K562 (cell line): ENCODE measurements around the gene POC1B. TPM values are rescaled to one million over a fixed set of nuclear protein-coding genes. Genes with fewer than 3 reads are reported as not detected.

ENCODE experiments used
- ATAC-seq: fragments of 200-7000 bp; cut with Tn5 transposase; 3 replicates; pipeline ENCODE4 v1.9.1; 2020; ENCODE audit warnings: moderate library complexity
- Bru-seq: library from RNA; stranded (reverse); fragments of 400-500 nt; gene quantifications from one replicate; lab custom pipeline; 2021; lab: Mats Ljungman, UMichigan
- BruChase-seq, 2 experiments: library from RNA; stranded (reverse); fragments of 400-500 nt; gene quantifications; one replicate each; lab custom pipeline; 2021; lab: Mats Ljungman, UMichigan
- BruUV-seq: library from RNA; stranded (reverse); fragments of 400-500 nt; replicated peaks from 2 replicates; lab custom pipeline; 2021; lab: Mats Ljungman, UMichigan
- CTCF ChIA-PET: fragments of 300-600 bp; formaldehyde crosslinking; extraction: SDS; loops from one replicate; lab custom pipeline; 2021; ENCODE audit warnings: low intra/inter-chr PET ratio; lab: Yijun Ruan, JAX
- POLR2A ChIA-PET: fragments of 300-600, 350-650 bp; sonication (Branson Sonifier 250); formaldehyde crosslinking; extraction: SDS; loops from one replicate; lab custom pipeline; 2021; ENCODE audit warnings: antibody characterized with exemption, inconsistent platforms; lab: Yijun Ruan, JAX
- DNase-seq, 4 experiments: peaks; one replicate each; pipeline versions ENCODE4 v3.0.0 to v3.0.0-alpha.2; 2011 to 2018; ENCODE audit warnings: low spot score in 3 of 4, mixed read lengths in 3 of 4; ENCODE audit errors: extremely low read depth in 1 of 4
- FAIRE-seq: peaks from 2 replicates; lab custom pipeline; 2011; peaks lifted over from hg19 to GRCh38; lab: Jason Lieb, UNC
- H2AFZ ChIP-seq: 2 replicates; pipeline ENCODE4 v1.6.0; 2011; ENCODE audit warnings: low read depth, low read length, control low read depth, inconsistent platforms
- H3K27ac ChIP-seq: fragments of 200-600 bp; 3 replicates; pipeline ENCODE4 v1.8.0; 2011; ENCODE audit warnings: low read depth, mild to moderate bottlenecking, control low read depth, inconsistent platforms, low read length, moderate library complexity, mixed read lengths; ENCODE audit errors: extremely low read depth
- H3K27me3 ChIP-seq, 2 experiments: fragments of 300-600 bp in 1 of 2; 2 replicates in 1 of 2; 3 replicates in 1 of 2; pipeline versions ENCODE4 v1.6.0 to v1.8.0; 2011; ENCODE audit warnings: inconsistent platforms in 2 of 2, low read length in 2 of 2, mild to moderate bottlenecking in 1 of 2, mixed read lengths in 1 of 2, moderate library complexity in 1 of 2; ENCODE audit not compliant: control insufficient read depth in 2 of 2, insufficient read depth in 2 of 2
- H3K36me3 ChIP-seq: fragments of 300-600 bp; 3 replicates; pipeline ENCODE4 v1.8.0; 2011; ENCODE audit warnings: mild to moderate bottlenecking, low read length, inconsistent platforms; ENCODE audit not compliant: control insufficient read depth, insufficient read depth
- H3K4me1 ChIP-seq, 2 experiments: fragments of 200-600 bp in 1 of 2; replicated peaks in 1 of 2; 2 replicates in 1 of 2; 3 replicates in 1 of 2; pipeline versions ENCODE4 v1.5.1 to v1.8.0; 2011; ENCODE audit warnings: inconsistent platforms in 2 of 2, low read length in 2 of 2, mild to moderate bottlenecking in 1 of 2, mixed read lengths in 1 of 2, moderate library complexity in 1 of 2; ENCODE audit not compliant: control insufficient read depth in 2 of 2, insufficient read depth in 2 of 2
- H3K4me2 ChIP-seq: 2 replicates; pipeline ENCODE4 v1.6.1; 2011; ENCODE audit warnings: low read length, control low read depth, inconsistent platforms, mixed read lengths; ENCODE audit not compliant: insufficient read depth
- H3K4me3 ChIP-seq: fragments of 200-600 bp; sonication (generic), shearing (Covaris generic); 2 replicates; pipeline ENCODE4 v1.5.1; 2016; ENCODE audit warnings: control low read depth, inconsistent platforms
- H3K79me2 ChIP-seq: fragments of 200-600 bp; 3 replicates; pipeline ENCODE4 v1.8.0; 2011; ENCODE audit warnings: low read length, inconsistent platforms; ENCODE audit not compliant: control insufficient read depth, insufficient read depth
- H3K9ac ChIP-seq, 2 experiments: 2 replicates each; pipeline versions ENCODE4 v1.6.0 to v1.6.1; 2011; ENCODE audit warnings: low read depth in 2 of 2, low read length in 2 of 2, control low read depth in 1 of 2, inconsistent platforms in 1 of 2, mild to moderate bottlenecking in 1 of 2, mixed read lengths in 1 of 2; ENCODE audit not compliant: insufficient read depth in 1 of 2
- H3K9me1 ChIP-seq: one replicate; pipeline ENCODE4 v1.6.0; 2011; ENCODE audit warnings: inconsistent platforms, mild to moderate bottlenecking, low read length, moderate library complexity; ENCODE audit not compliant: control insufficient read depth, insufficient read depth
- H3K9me3 ChIP-seq: replicated peaks from 2 replicates; pipeline ENCODE4 v1.5.1; 2011; ENCODE audit warnings: low read depth, low read length, inconsistent platforms; ENCODE audit not compliant: control insufficient read depth, insufficient read depth
- H4K20me1 ChIP-seq: replicated peaks from 2 replicates; pipeline ENCODE4 v1.6.1; 2011; ENCODE audit warnings: low read length, inconsistent platforms, mixed read lengths; ENCODE audit not compliant: control insufficient read depth, insufficient read depth
- CBX1 ChIP-seq: sonication (generic); IDR thresholded peaks from 2 replicates; pipeline ENCODE4 v1.6.1; 2016; ENCODE audit warnings: antibody characterized with exemption, low read depth, mild to moderate bottlenecking
- NBN ChIP-seq: fragments of 450-650 bp; IDR thresholded peaks from 2 replicates; pipeline ENCODE4 v1.6.1; 2016; ENCODE audit warnings: low read depth, mild to moderate bottlenecking
- TRIM28 ChIP-seq: fragments of 450-650 bp; IDR thresholded peaks from 2 replicates; pipeline ENCODE4 v1.6.1; 2017
- ZFPM2 ChIP-seq: fragments of 250-450 bp; sonication (Bioruptor Pico); IDR thresholded peaks from 2 replicates; pipeline ENCODE4 v1.5.1; 2022; ENCODE audit warnings: mild to moderate bottlenecking
- WGBS: fragments of 100-300 bp; shearing (Covaris generic); methylation state at CpG from one replicate; pipeline ENCODE4 v1.1.6; 2016; ENCODE audit warnings: low coverage, mixed read lengths; ENCODE audit not compliant: insufficient coverage; ENCODE audit errors: missing lambda C conversion rate; 5-methylcytosine and 5-hydroxymethylcytosine counted together
- in situ Hi-C: fragments of 300-500 bp; cut with MboI; formaldehyde crosslinking; loops from 4 replicates; pipeline ENCODE4 v1.15.0; 2018; ENCODE audit warnings: inconsistent platforms, mixed read lengths
- intact Hi-C: fragments of 100-400 bp; cut with micrococcal nuclease; formaldehyde crosslinking; loops from 2 replicates; pipeline ENCODE4 v1.14.2; 2022
- long read RNA-seq, 3 experiments: library from polyadenylated mRNA in 2 of 3; library from RNA in 1 of 3; unstranded in 2 of 3; stranded (forward) in 1 of 3; transcript quantifications; one replicate each; pipeline ENCODE4 v2.0.0, GENCODE V29; 2019 to 2022
- polyA minus RNA-seq, 3 experiments: library from RNA; depleted of rRNA, polyadenylated mRNA; stranded (reverse); fragments of >200 nt; gene quantifications; 2 replicates each; pipeline ENCODE4 v1.2.3, GENCODE V29; 2011
- polyA plus RNA-seq, 8 experiments: library from polyadenylated mRNA; depleted of rRNA in 4 of 8; stranded (reverse) in 5 of 8; unstranded in 3 of 8; fragments of >200 nt; fragmentation: Nextera tagmentation in 2 of 8; fragmentation: Illumina TruSeq in 1 of 8; extraction: Ambion mirVana in 2 of 8; extraction: Trizol in 1 of 8; gene quantifications; 2 replicates each; pipeline versions ENCODE4 v1.2.1 to v1.2.3, GENCODE V29; 2011 to 2014; ENCODE audit warnings: inconsistent platforms in 1 of 8, missing spikeins in 1 of 8
- total RNA-seq, 7 experiments: library from RNA; depleted of rRNA in 6 of 7; stranded (reverse); fragments of >200 nt in 6 of 7; fragmentation: Illumina TruSeq in 2 of 7; extraction: Trizol in 2 of 7; gene quantifications; 2 replicates each; pipeline versions ENCODE4 v1.2.1 to v1.2.3, GENCODE V29; 2011 to 2021; ENCODE audit warnings: low replicate concordance in 1 of 7
- TF ChIP-seq, protein P1 (sequence below): fragments of 250-450 bp; sonication (Bioruptor Pico); IDR thresholded peaks from 2 replicates; pipeline ENCODE4 v1.4.0; 2020; ENCODE audit warnings: mild to moderate bottlenecking, moderate library complexity
- TF ChIP-seq, protein P2 (sequence below): sonication (generic); formaldehyde crosslinking; IDR thresholded peaks from 2 replicates; pipeline ENCODE4 v1.8.1; 2023; ENCODE audit warnings: mild to moderate bottlenecking, missing genetic modification reagents
- TF ChIP-seq, protein P3 (sequence below): sonication (generic); formaldehyde crosslinking; IDR thresholded peaks from 2 replicates; pipeline ENCODE4 v1.8.0; 2022; ENCODE audit warnings: missing genetic modification reagents, mild to moderate bottlenecking, moderate library complexity, borderline replicate concordance

Gene POC1B
- 15.1 and 44.2 TPM in 2 replicates for total RNA-seq (2011; cell fraction: chromatin; rRNA removed; ENCODE audit: low replicate concordance)
- 8.5 and 10.4 TPM in 2 replicates for total RNA-seq (2011; cell fraction: nucleolus; rRNA removed)
- 18.7 and 19.4 TPM in 2 replicates for total RNA-seq (2011; cell fraction: nucleoplasm; rRNA removed)
- 8.1 and 9.7 TPM in 2 replicates for total RNA-seq (2014; rRNA removed)
- total RNA-seq (2014; rRNA removed; fragmentation: Illumina TruSeq; extraction: Trizol): 15.2 and 16.4 TPM in 2 replicates
- total RNA-seq (2015; rRNA removed; fragmentation: Illumina TruSeq; extraction: Trizol): 11.2 and 13.5 TPM in 2 replicates
- total RNA-seq (2021): 10.4 and 10.8 TPM in 2 replicates
- polyA plus RNA-seq (2011; rRNA removed): 14.3 and 16.1 TPM in 2 replicates
- polyA plus RNA-seq (2011; cell fraction: cytosol; rRNA removed): 6.5 and 10.5 TPM in 2 replicates
- 6.8 and 7.4 TPM in 2 replicates for polyA plus RNA-seq (2011; cell fraction: nucleus; rRNA removed)
- polyA plus RNA-seq (2012): 10.1 and 18.5 TPM in 2 replicates
- polyA plus RNA-seq (2014; fragmentation: Illumina TruSeq; extraction: Trizol): 11.8 and 15.3 TPM in 2 replicates
- 1 to 10 TPM; 4.5 to 7.8 TPM for polyA plus RNA-seq (2014; fragmentation: Nextera tagmentation; extraction: Ambion mirVana)
- polyA plus RNA-seq (2014; rRNA removed): 8.0 and 11.2 TPM in 2 replicates
- polyA minus RNA-seq (2011; rRNA and poly(A)+ RNA removed): 30.7 and 37.5 TPM in 2 replicates
- 8.6 and 10.8 TPM in 2 replicates for polyA minus RNA-seq (2011; cell fraction: cytosol; rRNA and poly(A)+ RNA removed)
- 15.1 and 21.1 TPM in 2 replicates for polyA minus RNA-seq (2011; cell fraction: nucleus; rRNA and poly(A)+ RNA removed)
- percentile 63 among the genes with signal in this experiment for Bru-seq, nascent RNA
- BruChase-seq, experiment 1, labeled RNA remaining after a 2-hour chase: percentile 70 among the genes with signal in this experiment
- percentile 68 among the genes with signal in this experiment for BruChase-seq, experiment 2, labeled RNA remaining after a 6-hour chase
- long read RNA-seq, experiment 1, transcript POC1B-201 (12 exons, 3,001 nt): major isoform, 7 of 34 reads
- long read RNA-seq, experiment 1, partial matches to known transcripts: 2 of 34 reads
- long read RNA-seq, experiment 1, other reads (novel, unspliced or antisense): 23 of 34 reads
- long read RNA-seq, experiment 2, partial matches to known transcripts: 0 of 15 reads
- long read RNA-seq, experiment 2, other reads (novel, unspliced or antisense): 15 of 15 reads
- long read RNA-seq, experiment 3, partial matches to known transcripts: 2 of 6 reads
- long read RNA-seq, experiment 3, other reads (novel, unspliced or antisense): 4 of 6 reads

DNA sequence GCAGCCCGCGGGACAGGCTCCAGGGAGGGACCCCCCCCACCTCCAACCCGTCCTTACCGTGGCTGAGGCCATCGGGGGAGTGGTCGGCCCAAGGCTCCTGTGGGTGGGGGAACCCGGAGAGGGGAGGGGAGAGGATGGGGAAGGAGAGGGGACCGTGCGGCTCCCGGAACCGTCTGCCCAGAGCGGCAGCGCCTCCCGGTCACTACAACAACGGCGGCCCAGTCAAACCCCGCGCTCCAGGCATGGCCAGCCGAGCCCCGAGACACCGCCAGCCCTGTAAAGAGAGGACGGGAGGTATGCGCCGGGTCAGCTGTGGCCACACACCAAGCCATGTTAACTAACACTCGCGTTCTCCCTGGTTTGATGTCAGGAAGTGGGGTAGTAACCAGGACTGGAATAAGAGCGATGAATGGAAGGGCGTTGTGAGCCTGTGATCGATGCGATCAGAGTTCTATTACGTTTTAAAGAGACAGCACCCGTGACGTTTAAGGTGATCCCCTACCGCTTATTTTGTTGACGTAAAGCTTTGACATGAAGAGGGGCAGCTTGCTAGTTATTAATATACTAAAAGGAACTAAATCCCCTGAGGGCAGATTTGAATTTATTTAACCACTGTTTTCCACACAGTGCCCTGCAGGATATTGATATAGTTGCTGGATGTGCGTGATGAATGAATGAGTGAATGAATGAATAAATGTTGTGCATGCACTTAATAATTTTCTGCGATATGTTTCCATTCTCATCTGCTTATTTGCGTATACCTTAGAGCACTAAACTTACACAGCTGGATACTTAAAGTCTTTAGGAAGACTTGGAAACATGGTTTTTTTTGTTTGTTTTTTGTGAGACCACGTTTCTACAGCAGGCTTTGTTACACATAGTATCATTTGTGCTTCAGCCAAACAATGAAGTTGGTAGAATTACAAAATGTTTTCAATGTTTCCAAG is at the start of gene POC1B:
POC1B (minus strand) TSS at position 224 of the 947 bp plus-strand sequence; CDS start at position 72, 152 bp downstream.
- intact Hi-C loops: loop anchor here (10.0 kb wide), 2 partner anchors 471 to 1381 kb away; partner anchors contain the start of genes CEP290 and TMTC3
- Histone ChIP-seq H3K27me3 (no peaks in the 10 kb centered on the region), H3K4me2 (peak within 1 kb of the TSS; percentile 100), H4K20me1 (no peaks in the 10 kb centered on the region), H3K9me1 (no peaks in the 10 kb centered on the region), H2AFZ (peak within 1 kb of the TSS; percentile 100), H3K4me3 (peak within 1 kb of the TSS; percentile 93), H3K79me2 (peaks cover 51% of the 10 kb centered on the region), H3K4me1 (peaks cover 10 to 23% of the 10 kb centered on the region in 2 experiments; a peak in 4 of 5 replicates), H3K9me3 (no peaks in the 10 kb centered on the region), H3K9ac (peak within 1 kb of the TSS; percentile 91 to 94), H3K36me3 (peaks cover 17% of the 10 kb centered on the region; the same call in 1 of the 3 replicates), H3K27ac (peak within 1 kb of the TSS; percentile 99)
- DNase-seq (peak; percentile 80 to 84 (median 80)), FAIRE-seq (peak; percentile 82), ATAC-seq (peak; percentile 84)
- CTCF ChIA-PET: interaction anchor here (0.7 to 2.6 kb wide), 2 partner anchors 55 to 56 kb away, joined by 3 to 17 read pairs; no protein-coding TSS in a partner anchor
- POLR2A ChIA-PET: interaction anchor here (0.6 to 1.2 kb wide), 2 partner anchors 14 to 703 kb away, joined by 3 to 4 read pairs; no protein-coding TSS in a partner anchor
- WGBS: 2% methylated on average over 27 of the region's 39 CpGs
- no TSS peak for BruUV-seq
- in situ Hi-C loops: loop anchor here (5.0 to 25.0 kb wide), 4 partner anchors 54 to 1311 kb away; no protein-coding TSS in a partner anchor
- TF ChIP-seq ZFPM2 (CRISPR knock-in tag) (no peak), TRIM28 (peak; percentile 85; the same call in 1 of the 2 replicates), NBN (0 out of 2 replicates have a peak, but pooled peaks have one; percentile 33), CBX1 (peak; percentile 89)
- TF ChIP-seq, protein P1, sequence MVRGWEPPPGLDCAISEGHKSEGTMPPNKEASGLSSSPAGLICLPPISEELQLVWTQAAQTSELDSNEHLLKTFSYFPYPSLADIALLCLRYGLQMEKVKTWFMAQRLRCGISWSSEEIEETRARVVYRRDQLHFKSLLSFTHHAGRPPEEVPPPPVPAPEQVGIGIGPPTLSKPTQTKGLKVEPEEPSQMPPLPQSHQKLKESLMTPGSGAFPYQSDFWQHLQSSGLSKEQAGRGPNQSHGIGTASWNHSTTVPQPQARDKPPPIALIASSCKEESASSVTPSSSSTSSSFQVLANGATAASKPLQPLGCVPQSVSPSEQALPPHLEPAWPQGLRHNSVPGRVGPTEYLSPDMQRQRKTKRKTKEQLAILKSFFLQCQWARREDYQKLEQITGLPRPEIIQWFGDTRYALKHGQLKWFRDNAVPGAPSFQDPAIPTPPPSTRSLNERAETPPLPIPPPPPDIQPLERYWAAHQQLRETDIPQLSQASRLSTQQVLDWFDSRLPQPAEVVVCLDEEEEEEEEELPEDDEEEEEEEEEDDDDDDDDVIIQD (CRISPR knock-in tag): no peak
- TF ChIP-seq, protein P2, sequence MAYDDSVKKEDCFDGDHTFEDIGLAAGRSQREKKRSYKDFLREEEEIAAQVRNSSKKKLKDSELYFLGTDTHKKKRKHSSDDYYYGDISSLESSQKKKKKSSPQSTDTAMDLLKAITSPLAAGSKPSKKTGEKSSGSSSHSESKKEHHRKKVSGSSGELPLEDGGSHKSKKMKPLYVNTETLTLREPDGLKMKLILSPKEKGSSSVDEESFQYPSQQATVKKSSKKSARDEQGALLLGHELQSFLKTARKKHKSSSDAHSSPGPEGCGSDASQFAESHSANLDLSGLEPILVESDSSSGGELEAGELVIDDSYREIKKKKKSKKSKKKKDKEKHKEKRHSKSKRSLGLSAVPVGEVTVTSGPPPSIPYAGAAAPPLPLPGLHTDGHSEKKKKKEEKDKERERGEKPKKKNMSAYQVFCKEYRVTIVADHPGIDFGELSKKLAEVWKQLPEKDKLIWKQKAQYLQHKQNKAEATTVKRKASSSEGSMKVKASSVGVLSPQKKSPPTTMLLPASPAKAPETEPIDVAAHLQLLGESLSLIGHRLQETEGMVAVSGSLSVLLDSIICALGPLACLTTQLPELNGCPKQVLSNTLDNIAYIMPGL (CRISPR knock-in tag): 0 out of 2 replicates have a peak, but pooled peaks have one; percentile 33
- TF ChIP-seq, protein P3, sequence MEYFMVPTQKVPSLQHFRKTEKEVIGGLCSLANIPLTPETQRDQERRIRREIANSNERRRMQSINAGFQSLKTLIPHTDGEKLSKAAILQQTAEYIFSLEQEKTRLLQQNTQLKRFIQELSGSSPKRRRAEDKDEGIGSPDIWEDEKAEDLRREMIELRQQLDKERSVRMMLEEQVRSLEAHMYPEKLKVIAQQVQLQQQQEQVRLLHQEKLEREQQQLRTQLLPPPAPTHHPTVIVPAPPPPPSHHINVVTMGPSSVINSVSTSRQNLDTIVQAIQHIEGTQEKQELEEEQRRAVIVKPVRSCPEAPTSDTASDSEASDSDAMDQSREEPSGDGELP (CRISPR knock-in tag): peak; percentile 95
